Measurements from ENCODE around the gene TLN1.

The TLN1 gene

DNA sequence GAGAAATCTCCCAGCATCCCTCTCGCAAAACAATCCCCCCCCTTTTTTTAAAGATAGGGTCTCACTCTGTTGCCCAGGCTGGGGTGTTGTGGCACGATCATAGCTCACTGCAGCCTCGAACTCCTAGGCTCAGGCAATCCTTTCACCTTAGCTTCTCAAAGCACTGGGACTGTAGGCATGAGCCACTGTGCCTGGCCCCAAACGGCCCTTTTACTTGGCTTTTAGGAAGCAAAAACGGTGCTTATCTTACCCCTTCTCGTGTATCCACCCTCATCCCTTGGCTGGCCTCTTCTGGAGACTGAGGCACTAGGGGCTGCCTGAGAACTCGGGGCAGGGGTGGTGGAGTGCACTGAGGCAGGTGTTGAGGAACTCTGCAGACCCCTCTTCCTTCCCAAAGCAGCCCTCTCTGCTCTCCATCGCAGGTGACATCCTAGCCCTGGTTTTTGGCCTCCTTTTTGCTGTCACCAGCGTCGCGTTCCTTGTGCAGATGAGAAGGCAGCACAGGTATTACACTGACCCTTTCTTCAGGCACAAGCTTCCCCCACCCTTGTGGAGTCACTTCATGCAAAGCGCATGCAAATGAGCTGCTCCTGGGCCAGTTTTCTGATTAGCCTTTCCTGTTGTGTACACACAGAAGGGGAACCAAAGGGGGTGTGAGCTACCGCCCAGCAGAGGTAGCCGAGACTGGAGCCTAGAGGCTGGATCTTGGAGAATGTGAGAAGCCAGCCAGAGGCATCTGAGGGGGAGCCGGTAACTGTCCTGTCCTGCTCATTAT is 51.5 kb downstream of the TLN1 start:
- TF ChIP-seq CTCF (IDR thresholded peaks at IDR 0.05): no peak

DNA sequence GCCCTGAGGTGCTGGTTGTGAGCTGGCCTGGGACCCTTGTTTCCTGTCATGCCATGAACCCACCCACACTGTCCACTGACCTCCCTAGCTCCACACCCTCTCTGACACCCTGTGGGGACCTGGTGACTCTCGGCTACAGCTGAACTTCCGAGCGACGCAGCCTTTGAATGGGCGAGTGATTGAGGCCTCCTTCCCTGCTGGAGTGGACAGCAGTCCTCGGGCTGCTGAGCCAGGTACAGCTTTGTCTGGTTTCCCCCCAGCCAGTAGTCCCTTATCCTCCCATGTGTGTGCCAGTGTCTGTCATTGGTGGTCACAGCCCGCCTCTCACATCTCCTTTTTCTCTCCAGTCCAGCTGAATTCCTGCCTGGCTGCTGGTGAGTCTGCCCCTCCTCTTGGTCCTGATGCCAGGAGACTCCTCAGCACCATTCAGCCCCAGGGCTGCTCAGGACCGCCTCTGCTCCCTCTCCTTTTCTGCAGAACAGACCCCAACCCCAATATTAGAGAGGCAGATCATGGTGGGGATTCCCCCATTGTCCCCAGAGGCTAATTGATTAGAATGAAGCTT is 52.1 kb downstream of the TLN1 start:
- no peak for TF ChIP-seq CTCF (IDR thresholded peaks at IDR 0.05)

GRCh38 chr9:35679091-35679490 is 52.9 kb downstream of the TLN1 start:
- TF ChIP-seq CTCF (IDR thresholded peaks at IDR 0.05): no peak

DNA sequence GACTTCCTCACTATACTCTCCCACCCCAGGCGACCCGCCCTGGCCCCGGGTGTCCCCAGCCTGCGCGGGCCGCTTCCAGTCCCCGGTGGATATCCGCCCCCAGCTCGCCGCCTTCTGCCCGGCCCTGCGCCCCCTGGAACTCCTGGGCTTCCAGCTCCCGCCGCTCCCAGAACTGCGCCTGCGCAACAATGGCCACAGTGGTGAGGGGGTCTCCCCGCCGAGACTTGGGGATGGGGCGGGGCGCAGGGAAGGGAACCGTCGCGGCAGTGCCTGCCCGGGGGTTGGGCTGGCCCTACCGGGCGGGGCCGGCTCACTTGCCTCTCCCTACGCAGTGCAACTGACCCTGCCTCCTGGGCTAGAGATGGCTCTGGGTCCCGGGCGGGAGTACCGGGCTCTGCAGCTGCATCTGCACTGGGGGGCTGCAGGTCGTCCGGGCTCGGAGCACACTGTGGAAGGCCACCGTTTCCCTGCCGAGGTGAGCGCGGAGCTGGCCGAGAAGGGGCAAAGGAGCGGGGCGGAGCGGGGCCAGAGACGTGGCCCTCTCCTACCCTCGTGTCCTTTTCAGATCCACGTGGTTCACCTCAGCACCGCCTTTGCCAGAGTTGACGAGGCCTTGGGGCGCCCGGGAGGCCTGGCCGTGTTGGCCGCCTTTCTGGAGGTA is 56.1 kb downstream of the TLN1 start:
- TF ChIP-seq CTCF (IDR thresholded peaks at IDR 0.05): no peak

- no peak for TF ChIP-seq CTCF (IDR thresholded peaks at IDR 0.05)
These were observed 56.8 kb downstream of the TLN1 start for GRCh38 chr9:35675204-35675603.

- TF ChIP-seq CTCF (IDR thresholded peaks at IDR 0.05): no peak
These were observed 58.0 kb downstream of the TLN1 start for GRCh38 chr9:35674025-35674361.

DNA sequence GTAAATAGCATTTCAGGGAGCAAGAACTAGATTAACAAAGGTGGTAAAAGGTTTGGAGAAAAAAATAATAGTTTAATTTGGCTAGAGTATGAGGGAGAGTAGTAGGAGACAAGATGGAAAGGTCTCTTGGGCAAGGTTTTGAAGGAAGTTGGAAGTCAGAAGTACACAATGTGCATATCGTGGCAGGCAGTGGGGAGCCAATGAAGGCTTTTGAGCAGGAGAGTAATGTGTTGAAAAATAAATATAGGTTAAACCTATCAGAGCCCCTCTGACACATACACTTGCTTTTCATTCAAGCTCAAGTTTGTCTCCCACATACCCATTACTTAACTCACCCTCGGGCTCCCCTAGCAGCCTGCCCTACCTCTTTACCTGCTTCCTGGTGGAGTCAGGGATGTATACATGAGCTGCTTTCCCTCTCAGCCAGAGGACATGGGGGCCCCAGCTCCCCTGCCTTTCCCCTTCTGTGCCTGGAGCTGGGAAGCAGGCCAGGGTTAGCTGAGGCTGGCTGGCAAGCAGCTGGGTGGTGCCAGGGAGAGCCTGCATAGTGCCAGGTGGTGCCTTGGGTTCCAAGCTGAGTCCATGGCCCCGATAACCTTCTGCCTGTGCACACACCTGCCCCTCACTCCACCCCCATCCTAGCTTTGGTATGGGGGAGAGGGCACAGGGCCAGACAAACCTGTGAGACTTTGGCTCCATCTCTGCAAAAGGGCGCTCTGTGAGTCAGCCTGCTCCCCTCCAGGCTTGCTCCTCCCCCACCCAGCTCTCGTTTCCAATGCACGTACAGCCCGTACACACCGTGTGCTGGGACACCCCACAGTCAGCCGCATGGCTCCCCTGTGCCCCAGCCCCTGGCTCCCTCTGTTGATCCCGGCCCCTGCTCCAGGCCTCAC is 58.6 kb downstream of the TLN1 start, which contains the start of gene CA9:
CA9 (plus strand) TSS at position 797 of the 893 bp plus-strand sequence; CDS start at position 829, 32 bp downstream.
- no peak for TF ChIP-seq CTCF (IDR thresholded peaks at IDR 0.05)

All from LNCAP (cell line).